HG03457 (cell line): ENCODE results near the gene KRTAP19-3.
"Not testable (repeated sequence)": the region's sequence is repeated elsewhere in the genome, so short reads cannot be mapped to it uniquely, and the experiment has no call there.

Experiments used
- ATAC-seq: cut with Tn5 transposase; IDR thresholded peaks from one replicate; pipeline ENCODE4 v1.9.1; 2021; ENCODE audit warnings: moderate number of reproducible peaks; ENCODE audit not compliant: unreplicated experiment

Gene KRTAP19-3

DNA sequence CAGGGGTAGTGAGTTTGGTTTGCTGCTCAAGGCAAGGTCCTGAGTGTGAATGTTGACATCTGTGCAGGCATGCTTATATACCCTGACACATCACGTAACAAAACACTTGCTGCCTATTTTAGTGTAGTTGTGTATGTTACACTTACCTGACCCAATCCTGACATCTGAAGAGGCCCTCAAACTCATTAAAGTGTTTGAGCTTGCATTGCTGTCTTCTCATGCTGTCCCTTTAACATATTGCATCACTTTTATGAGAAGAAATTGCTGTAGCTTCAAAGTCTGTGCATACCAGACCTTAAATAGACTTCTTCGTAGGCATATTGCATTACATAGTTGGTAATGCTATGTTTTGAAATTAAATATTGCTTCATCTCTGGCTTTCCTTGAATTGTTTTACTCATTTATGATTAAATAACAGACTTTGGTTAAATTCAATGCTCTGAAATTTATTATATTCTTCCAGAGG, at the start of gene KRTAP19-3:
Gene KRTAP19-3, minus strand, starts transcription at position 51 of the 466 bp plus-strand sequence. CDS start 56 bp downstream, outside the sequence.
- ATAC-seq = no peak

GRCh38 chr21:30518876-30519275, 27.1 kb upstream of the KRTAP19-3 start:
- no peak for ATAC-seq

DNA sequence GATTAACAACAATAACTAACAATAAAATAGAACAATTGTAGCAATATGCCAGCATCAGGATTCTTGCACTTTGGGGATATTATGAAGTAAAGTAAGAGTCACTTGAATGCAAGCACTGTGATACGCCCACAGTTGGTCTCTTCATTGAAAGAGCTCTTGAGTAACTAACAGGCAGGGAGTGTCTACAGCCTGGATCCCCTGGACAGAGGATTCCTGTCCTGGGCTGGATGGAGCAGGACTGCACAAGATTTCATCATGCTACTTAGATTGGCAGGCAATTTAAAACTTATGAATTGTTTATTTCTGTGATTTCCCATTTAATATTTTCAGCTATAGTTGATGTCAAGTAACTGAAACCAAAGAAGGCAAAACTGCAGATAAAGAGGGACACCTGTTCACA, 23.9 kb upstream of the KRTAP19-3 start:
- no peak for ATAC-seq

GRCh38 chr21:30505621-30506205, 13.9 kb upstream of the KRTAP19-3 start:
- not testable (repeated sequence) for ATAC-seq

DNA sequence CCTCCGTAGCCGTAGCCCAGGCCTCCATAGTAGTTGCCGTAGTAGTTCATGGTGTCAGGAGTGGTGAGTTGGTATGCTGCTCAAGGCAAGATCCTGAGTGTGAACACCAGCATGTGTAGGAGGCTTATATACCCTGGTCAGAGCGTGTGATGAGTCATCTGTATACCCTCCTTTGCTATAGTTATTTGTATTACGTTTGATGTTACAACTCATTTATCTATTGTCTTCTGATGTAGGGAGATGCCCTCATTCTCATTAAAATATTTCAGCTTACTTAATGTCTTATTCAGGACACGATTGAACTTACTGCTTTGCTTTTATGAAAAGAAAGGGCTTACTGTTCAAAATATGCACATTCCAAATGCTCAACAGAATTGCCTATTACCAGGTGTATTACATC, 10.2 kb upstream of the KRTAP19-3 start, which contains the start of gene KRTAP19-5:
Gene KRTAP19-5, minus strand, starts transcription at position 101 of the 400 bp plus-strand sequence. Its CDS starts 51 bp downstream, at position 50.
- no peak for ATAC-seq

GRCh38 chr21:30497065-30497464, 5.3 kb upstream of the KRTAP19-3 start, which contains the start of gene KRTAP19-4:
Gene KRTAP19-4, minus strand, starts transcription at chr21:30497165. Its CDS starts 55 bp downstream, at chr21:30497110.
- ATAC-seq = no peak

GRCh38 chr21:30487336-30487735, 4.5 kb downstream of the KRTAP19-3 start, which contains the start of gene KRTAP19-2:
Gene KRTAP19-2, minus strand, starts transcription at chr21:30487436. Its CDS starts 88 bp downstream, at chr21:30487348.
- ATAC-seq = no peak

GRCh38 chr21:30486180-30486579, 5.6 kb downstream of the KRTAP19-3 start:
- ATAC-seq = no peak

- no peak for ATAC-seq
Measured at GRCh38 chr21:30482130-30482529, 9.7 kb downstream of the KRTAP19-3 start.

DNA sequence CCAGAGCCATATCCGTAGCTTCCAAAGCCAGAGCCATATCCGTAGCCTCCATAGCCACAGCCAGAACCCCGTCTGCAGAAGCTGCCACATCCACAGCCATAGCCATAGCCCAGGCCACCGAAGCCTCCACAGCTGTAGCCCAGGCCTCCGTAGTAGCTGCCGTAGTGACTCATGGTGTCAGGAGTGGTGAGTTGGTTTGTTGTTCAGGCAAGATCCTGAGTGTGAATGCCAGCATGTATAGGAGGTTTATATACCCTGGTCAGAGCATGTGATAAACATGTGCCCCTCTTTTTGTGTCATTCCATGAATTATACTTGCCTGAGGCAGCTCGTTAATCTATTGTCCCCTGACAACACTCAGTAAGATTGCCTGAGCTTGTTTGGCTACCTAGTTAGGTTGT, 11.7 kb downstream of the KRTAP19-3 start, which contains the start of gene KRTAP19-1:
Gene KRTAP19-1, minus strand, starts transcription at position 223 of the 400 bp plus-strand sequence. Its CDS starts 50 bp downstream, at position 173.
- ATAC-seq = no peak

DNA sequence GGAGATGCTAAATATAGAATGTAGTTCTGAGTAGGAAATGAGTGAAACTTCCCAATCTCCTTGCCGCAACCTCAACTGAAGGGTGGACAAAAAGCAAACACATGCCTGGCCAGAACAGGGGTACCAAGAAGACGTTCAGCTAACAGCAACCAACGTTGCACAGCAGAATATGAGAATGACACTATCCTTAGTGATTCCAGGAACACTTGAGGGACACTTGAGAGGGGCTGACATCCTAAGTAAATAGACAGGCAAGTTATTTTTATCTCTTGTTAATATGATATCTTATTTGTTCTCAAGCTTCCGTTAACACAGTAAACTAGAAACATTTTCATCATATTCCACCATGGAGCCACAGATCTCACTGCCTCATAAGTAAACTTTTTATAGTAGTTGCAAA, 12.6 kb downstream of the KRTAP19-3 start:
- ATAC-seq = no peak

DNA sequence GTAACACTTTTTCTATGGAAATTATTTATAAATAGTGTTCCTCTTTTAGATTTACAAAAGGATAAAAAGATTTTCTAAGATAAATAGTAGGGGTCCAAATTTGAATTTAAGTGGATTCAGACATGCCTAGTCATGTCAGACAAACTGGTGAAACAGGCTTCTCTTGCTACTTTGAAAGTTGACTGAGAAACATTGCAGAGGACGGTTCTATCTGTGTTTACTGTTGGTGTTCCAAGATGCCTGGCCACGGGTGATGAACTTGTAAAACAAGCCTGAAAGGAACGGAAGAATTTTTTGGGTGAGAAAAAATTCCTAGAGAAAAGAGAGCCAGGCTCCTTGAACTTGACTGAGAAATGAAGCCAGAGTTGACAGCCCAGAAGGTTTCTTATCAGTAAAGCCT, 13.8 kb downstream of the KRTAP19-3 start:
- no peak for ATAC-seq

DNA sequence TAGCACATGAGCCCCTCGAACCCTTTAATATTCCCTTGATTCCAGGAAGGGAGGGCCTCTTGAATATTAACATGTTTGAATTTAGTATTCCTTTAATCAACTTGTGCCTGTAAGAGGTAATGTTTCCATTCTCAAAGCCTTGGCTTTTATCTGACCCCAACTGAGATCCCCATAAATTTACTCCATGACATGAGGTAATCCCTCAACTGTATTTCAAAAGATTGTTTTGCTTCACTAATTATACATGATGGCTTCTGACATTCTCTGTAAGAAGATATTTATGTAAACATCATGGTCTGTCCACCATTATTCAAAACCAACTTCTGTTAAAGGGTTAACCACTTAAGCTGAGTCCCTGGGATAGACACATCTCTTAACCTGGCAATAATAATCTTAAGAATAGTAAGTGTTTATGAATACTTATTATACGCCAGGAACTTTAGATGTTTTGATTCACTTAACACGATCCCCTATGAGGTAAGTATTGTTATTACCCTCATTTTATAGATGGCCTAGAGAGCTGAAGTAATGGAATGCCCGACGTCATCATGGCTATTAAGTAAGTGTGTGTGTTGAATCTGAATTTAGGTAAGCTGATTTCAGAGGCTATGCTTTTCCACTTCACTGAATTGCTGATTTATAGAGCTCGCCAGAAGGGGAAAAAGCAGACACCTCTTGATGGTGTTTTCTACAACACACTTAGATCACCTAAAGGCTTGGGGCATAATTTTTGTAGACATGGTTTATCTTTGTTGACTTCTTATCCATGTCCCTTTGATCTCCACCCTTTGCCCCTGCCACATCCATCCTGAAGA, 22.7 kb downstream of the KRTAP19-3 start:
- no peak for ATAC-seq

GRCh38 chr21:30463713-30464112, 28.1 kb downstream of the KRTAP19-3 start:
- no peak for ATAC-seq

DNA sequence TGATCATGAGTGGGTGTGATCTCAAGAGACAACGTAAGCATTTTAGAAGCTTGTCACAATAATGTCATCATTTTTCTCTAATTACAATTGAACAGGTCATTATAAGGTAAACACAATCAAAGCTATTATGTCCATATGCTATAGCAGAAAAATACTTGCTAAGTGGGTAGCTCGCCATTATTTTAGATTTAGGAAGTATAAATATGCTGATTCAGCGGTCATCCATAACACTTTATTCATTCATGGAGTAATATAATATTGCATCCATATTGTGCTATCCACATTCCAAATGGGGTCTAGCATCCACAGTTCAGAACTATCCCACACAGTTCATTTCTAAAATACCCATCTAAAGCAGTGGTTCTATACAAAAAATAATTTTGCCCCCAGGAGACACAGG, 43.3 kb downstream of the KRTAP19-3 start:
- ATAC-seq = no peak

DNA sequence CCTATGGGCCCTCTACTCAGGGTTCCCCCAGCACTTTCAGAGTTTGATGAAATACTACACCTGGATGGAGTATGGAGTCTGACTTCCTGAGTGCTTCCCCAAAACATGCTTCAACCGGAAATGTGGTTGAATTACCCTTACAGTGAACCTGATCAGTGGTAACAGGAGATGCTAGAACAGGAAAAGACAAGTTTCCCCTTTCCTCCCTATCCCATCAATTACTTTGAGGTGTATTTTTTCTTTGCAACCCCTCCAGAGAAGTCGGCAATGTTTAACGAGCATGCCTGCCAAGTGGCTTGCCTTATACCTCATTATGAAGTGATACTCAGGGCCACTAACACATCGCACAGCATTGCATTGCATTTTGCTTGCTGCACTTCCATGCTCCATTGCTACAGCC, 44.8 kb downstream of the KRTAP19-3 start:
- no peak for ATAC-seq

DNA sequence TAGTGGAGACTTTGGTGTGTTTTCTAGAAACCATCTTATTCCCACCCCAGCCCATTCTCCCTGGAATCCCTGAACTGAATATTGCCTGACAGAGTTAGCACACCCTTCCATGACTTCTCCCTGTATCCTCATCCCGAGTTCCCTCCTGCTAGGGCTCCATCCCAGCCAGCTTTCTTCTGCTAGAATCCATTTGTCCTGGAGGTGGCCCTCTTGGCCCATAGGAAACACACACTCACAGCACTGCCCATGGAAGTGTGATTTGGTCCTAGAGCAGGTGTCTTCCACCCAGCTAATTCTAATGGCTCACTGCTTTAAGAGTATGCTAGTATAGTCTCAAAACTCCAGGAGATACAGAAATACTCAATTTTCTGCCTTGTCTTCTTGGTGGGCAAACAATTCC, 47.6 kb downstream of the KRTAP19-3 start:
- no peak for ATAC-seq

DNA sequence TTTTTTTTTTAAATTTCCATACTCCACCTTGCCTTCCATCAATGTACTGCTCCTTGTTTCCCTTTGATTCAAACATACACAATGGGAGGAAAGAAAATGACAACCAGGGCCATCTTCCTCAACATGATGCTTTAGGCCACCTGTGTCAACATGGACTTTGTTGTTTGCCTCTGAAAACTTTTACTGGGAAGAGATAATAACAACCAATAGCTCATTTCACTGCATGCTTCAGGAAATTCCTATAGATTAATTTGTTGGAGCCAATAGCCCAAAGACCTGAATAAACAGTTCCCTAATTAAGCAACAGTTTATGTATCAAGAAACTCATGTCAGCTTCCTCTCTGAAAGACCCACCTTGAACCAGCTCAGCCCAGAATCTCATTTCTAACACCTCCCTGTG, 48.6 kb downstream of the KRTAP19-3 start:
- ATAC-seq = no peak
